Coronary artery (tissue), 2 donors: ENCODE data around the gene PSRC1.
"Not testable (repeated sequence)": the region's sequence is repeated elsewhere in the genome, so short reads cannot be mapped to it uniquely, and the experiment has no call there.

Experiments used
- DNase-seq: peaks from one replicate; pipeline ENCODE4 v3.0.0-alpha.2; 2017; ENCODE audit warnings: low spot score
- H3K27ac ChIP-seq, 2 donors: fragments of 200-600 bp; sonication (generic); one replicate each; pipeline ENCODE4 v1.5.1; 2016 to 2019
- H3K4me3 ChIP-seq: fragments of 200-600 bp; sonication (generic); 2 replicates; pipeline ENCODE4 v1.5.1; 2016; ENCODE audit warnings: mild to moderate bottlenecking, moderate library complexity
- CTCF ChIP-seq: fragments of 200-600 bp; sonication (generic); IDR thresholded peaks from one replicate; pipeline ENCODE4 v1.5.1; 2019; ENCODE audit warnings: antibody characterized with exemption

The PSRC1 gene

DNA sequence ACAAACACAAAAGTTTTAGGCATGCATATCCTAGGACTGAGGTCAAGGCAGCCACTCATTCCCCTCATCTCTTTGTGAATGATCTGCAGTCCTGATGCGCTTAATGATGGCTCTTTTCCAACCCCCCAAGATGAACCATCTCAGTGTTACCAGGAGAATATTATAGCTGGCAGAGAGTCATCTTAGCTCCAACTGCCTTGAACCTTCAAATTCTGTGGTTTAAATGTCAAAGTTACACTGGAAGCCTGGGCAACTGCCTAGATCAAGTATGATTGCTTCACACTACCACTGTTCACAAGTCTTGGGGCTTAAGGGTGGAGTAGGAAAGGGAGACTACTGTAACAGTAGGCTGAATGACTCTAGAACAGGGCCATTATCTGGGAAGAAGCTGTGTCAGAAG, 31.9 kb upstream of the PSRC1 start:
- no peak for DNase-seq
- no peak for TF ChIP-seq CTCF
- H3K4me3 ChIP-seq, result no peak overlapping the region
- no peak overlapping the region for H3K27ac ChIP-seq

DNA sequence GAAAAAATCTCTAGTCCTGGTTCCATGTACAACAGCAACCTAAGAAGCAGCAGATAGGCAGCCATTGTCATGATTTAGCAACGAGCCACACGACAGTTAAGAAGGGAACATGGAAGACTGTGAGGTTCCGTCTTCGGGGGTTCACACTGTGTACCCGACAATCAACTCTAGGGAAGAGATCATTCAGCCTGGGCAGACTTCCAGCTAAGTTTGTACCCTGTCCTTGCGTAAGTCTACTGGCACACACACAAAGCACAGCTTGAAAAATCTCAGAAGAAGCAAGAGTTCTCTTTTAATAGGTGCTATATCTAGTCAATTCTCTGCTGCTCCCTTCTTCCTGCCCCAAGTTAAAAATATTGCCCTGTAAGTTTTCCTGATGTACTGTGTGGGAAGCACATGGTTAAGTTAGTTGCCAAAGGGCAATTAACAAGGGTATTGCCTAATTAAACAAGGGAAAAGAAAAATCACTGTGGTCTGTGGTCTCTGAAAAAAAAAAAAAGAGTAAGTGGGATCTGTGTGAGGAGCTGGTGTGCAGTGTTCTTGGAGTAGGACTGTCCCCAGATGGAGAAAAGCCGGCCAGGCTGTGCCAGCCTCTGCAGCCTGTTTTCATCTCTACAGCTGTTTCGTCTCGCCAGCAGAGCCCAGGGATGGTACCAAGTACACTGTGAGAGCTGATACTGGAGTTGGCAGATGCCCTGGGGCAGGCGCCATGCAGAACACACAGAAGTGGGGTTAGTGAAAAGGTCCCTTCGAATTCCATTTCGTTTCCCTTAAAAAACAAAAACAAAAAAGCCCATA, 30.2 kb upstream of the PSRC1 start:
- DNase-seq, result peak; percentile 47
- no peak overlapping the region for H3K4me3 ChIP-seq
- TF ChIP-seq CTCF, result no peak
- no peak overlapping the region for H3K27ac ChIP-seq

- Histone ChIP-seq H3K27ac (no peak overlapping the region), H3K4me3 (no peak overlapping the region)
- no peak for TF ChIP-seq CTCF
- DNase-seq, result no peak
Measured at GRCh38 chr1:109312246-109312645, 29.3 kb upstream of the PSRC1 start.

DNA sequence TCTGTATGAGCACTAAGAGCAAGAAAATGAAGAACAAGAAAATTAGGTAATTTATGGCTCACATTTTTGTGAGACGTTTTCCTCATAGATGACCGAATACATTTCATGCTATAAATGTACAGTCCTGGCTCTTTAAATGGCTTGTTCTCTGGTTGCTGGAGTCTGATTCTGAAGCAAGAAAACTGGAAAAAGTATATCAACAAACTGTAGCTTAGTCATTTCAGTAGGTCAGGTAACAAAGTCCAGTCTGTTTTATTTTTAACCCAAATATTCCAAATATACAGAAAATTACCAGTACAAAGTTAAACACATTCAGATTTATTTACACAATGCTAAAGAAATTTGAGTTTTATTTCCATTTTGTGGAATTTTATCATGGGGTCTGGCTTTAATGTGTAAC, 26.4 kb upstream of the PSRC1 start:
- no peak for TF ChIP-seq CTCF
- Histone ChIP-seq H3K27ac (no peak overlapping the region), H3K4me3 (no peak overlapping the region)
- no peak for DNase-seq

DNA sequence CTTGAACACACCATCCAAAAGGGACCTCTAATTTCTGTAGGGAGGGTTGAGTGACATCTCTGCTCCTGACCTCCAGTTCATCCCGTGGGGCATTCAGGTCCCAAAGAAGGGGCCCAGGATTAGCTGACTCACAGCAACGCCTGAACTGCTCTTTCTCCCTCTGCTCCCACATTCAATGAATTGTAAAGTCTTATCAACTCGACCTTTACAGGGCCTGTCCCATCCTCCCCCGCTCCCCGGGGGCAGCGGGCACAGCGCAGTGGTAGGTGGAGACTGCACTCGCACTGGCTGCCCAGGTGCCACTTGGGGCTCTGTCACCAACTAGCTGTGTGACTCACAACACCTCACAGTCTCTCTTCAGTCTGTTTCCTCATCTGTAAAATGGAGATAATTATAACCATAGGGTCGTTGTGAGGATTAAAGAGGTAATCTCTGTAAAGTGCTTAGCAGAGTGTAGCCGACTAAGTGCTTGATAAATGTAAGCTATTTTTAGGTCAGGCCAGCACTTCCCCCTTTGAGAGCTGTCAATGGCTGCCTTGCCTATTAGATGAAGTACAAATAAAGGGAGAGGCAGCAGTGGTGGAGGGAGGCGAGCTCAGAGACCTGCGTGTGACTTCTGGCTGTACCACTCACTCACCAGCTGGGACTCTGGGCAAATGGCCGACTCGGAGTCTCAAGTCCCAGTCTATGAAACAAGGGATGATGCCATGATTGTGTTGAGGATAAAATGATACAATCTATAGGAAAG, 24.5 kb upstream of the PSRC1 start:
- Histone ChIP-seq H3K4me3 (no peak overlapping the region), H3K27ac (peak overlapping the region in 1 of 2 donors; percentile 46)
- DNase-seq, result no peak
- TF ChIP-seq CTCF, result no peak

- no peak for TF ChIP-seq CTCF
- DNase-seq, result no peak
- H3K4me3 ChIP-seq, result no peak within 1 kb of the TSS
- H3K27ac ChIP-seq, result peak within 1 kb of the TSS in 1 of 2 donors; percentile 46
Measured at GRCh38 chr1:109306832-109307273, 23.9 kb upstream of the PSRC1 start, which contains the start of gene MYBPHL. Gene MYBPHL, minus strand, starts transcription at chr1:109307011. Its CDS starts 20 bp downstream, at chr1:109306991.

DNA sequence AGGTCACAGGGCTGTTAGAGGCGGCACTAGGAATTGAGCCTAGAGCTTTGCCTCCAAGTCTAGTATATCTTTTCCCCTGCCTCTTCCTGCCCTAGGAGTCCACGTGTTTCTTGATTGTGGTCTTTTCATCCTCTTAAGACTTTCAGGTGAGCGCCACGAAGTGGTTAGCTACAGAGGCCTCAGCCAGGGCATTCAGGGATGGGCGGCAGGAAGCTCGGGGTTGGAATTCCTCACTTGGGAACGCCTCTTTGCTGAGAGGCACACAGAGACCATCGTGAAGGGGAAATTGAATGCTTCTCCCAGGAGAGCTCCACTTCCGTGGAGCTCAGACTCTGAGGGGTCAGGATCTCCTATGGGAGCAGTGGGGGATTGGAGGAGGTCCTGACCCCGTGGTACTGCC, 23.0 kb upstream of the PSRC1 start:
- H3K27ac ChIP-seq, result peak overlapping the region in 1 of 2 donors; percentile 46
- DNase-seq, H3K4me3 ChIP-seq: not testable (repeated sequence)
